Measurements from ENCODE around the gene FABP6. TPM values are rescaled to one million over a fixed set of nuclear protein-coding genes. Genes with fewer than 3 reads are reported as not detected.

The FABP6 gene
- total RNA-seq, 4 donors from 2014 or later: not detected

DNA sequence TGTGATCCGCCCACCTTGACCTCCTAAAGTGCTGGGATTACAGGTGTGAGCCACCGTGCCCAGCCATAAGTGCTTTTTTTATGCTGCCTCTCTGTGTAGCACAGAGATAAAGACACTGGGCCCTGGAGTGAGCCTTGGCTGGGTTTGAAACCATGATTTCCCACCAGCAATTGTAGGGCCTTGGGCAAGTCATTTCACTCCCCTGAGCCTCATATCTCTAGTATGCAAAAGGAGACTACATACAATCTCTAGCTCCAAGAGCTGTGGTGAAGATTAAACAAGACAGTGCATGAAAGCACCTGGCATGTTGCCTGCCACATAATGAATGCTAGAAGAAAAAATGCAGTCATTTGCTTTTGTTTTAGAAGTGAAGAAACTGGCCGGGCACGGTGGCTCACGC is 3.9 kb downstream of the FABP6 start:
- DNase-seq: no peak
- no peak overlapping the region for H3K4me3 ChIP-seq (replicated peaks in 1 of 3)
- no peak for TF ChIP-seq POLR2A (IDR thresholded peaks at IDR 0.05)
- TF ChIP-seq, protein P1, sequence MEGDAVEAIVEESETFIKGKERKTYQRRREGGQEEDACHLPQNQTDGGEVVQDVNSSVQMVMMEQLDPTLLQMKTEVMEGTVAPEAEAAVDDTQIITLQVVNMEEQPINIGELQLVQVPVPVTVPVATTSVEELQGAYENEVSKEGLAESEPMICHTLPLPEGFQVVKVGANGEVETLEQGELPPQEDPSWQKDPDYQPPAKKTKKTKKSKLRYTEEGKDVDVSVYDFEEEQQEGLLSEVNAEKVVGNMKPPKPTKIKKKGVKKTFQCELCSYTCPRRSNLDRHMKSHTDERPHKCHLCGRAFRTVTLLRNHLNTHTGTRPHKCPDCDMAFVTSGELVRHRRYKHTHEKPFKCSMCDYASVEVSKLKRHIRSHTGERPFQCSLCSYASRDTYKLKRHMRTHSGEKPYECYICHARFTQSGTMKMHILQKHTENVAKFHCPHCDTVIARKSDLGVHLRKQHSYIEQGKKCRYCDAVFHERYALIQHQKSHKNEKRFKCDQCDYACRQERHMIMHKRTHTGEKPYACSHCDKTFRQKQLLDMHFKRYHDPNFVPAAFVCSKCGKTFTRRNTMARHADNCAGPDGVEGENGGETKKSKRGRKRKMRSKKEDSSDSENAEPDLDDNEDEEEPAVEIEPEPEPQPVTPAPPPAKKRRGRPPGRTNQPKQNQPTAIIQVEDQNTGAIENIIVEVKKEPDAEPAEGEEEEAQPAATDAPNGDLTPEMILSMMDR (IDR thresholded peaks at IDR 0.05): no peak
- no peak overlapping the region for H3K27ac ChIP-seq
- intact Hi-C loops (cut with DNase I): no loop called here
- no peaks in the 10 kb centered on the region for H3K9me3 ChIP-seq
- WGBS, 2 donors: 83 to 87% methylated on average over 5 of the region's 5 CpGs
- no peaks in the 10 kb centered on the region for H3K27me3 ChIP-seq
- no peaks in the 10 kb centered on the region for H3K36me3 ChIP-seq
- H3K4me1 ChIP-seq: peaks cover 0 to 8% of the 10 kb centered on the region in 2 donors

DNA sequence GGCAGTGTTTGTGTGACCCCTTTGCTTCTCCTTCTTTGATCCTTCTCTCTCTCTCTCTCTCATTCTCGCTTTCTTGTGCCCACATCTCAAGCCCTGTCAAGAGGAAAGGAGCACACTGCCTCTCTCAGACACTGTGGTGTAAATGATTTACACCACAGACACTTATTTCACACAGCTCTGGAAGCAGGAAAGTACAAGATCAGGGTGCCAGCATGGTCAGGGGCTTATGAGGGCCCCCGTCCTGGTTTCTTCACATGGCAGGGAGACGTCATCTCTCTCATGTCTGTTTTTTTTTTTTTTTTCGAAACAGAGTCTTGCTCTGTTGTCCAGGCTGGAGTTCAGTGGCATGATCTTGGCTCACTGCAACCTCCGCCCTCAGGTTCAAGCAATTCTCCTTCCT is 6.4 kb downstream of the FABP6 start:
- Histone ChIP-seq H3K4me3 (replicated peaks in 1 of 3) (no peak overlapping the region), H3K27me3 (no peaks in the 10 kb centered on the region), H3K36me3 (no peaks in the 10 kb centered on the region), H3K4me1 (peaks cover 0 to 10% of the 10 kb centered on the region in 2 donors), H3K9me3 (no peaks in the 10 kb centered on the region), H3K27ac (no peak overlapping the region)
- 91 to 96% methylated on average over 5 of the region's 5 CpGs for WGBS, 2 donors
- intact Hi-C loops (cut with DNase I): no loop called here
- no peak for DNase-seq
- TF ChIP-seq POLR2A (IDR thresholded peaks at IDR 0.05): no peak
- TF ChIP-seq, protein P1 (IDR thresholded peaks at IDR 0.05): no peak

DNA sequence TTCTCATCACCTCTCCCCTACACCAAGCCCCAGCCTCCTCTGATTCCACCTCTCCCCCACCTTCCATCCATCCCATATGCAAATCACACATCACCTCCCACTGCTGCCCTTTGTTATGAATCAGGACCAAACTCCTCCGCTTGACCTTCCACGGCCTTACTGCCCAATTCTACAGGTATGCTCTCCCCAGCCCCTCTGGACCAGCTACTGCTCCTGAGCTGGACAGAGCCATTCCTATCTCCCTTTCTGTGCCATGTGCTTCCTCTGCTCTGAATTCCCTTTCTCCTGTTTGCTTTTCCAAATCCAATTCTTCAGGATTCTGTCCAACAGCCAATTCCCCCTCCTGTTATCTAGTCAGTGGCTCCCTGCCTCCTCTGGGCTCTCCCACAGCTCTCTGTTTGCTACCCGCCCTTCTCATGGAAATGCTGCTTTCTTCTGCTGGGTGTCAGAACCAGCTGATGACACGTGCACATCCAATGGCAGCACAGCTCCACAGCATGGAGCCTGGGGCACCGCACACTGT is 8.3 kb downstream of the FABP6 start:
- DNase-seq: no peak
- Histone ChIP-seq H3K4me3 (replicated peaks in 1 of 3) (no peak overlapping the region), H3K36me3 (no peaks in the 10 kb centered on the region), H3K4me1 (peaks cover 0 to 5% of the 10 kb centered on the region in 2 donors), H3K27me3 (no peaks in the 10 kb centered on the region), H3K27ac (no peak overlapping the region), H3K9me3 (no peaks in the 10 kb centered on the region)
- TF ChIP-seq, protein P1 (IDR thresholded peaks at IDR 0.05): no peak
- no peak for TF ChIP-seq POLR2A (IDR thresholded peaks at IDR 0.05)
- intact Hi-C loops (cut with DNase I): no loop called here
- WGBS, 2 donors: 73 to 89% methylated on average over 5 of the region's 5 CpGs

DNA sequence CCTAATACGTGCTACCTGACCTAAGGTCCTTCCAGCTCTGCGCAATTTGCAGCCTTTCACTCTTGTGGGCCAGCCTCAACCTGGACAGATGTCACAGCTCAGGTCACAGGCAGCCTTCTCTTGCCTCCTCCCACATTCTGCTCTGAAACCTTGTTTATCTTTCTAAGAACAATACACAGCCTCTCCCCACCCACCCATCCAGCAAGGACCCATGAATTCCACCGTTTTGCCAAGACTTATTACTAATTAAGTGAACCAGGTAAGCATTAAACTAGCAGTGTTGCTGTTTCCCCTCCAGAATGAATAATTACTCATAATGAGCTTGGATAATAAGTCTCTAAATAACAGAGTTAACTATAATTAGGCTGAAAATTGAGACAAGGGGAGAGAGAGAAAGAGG is 11.0 kb downstream of the FABP6 start:
- WGBS, 2 donors: 22 to 26% methylated on average over 3 of the region's 3 CpGs
- TF ChIP-seq POLR2A (IDR thresholded peaks at IDR 0.05): no peak
- TF ChIP-seq, protein P1 (IDR thresholded peaks at IDR 0.05): no peak
- no peak overlapping the region for H3K27ac ChIP-seq
- no peak overlapping the region for H3K4me3 ChIP-seq (replicated peaks in 1 of 3)
- H3K4me1 ChIP-seq: peaks cover 0 to 5% of the 10 kb centered on the region in 2 donors
- H3K27me3 ChIP-seq: no peaks in the 10 kb centered on the region
- intact Hi-C loops (cut with DNase I): no loop called here
- H3K9me3 ChIP-seq: no peaks in the 10 kb centered on the region
- no peaks in the 10 kb centered on the region for H3K36me3 ChIP-seq
- no peak for DNase-seq

DNA sequence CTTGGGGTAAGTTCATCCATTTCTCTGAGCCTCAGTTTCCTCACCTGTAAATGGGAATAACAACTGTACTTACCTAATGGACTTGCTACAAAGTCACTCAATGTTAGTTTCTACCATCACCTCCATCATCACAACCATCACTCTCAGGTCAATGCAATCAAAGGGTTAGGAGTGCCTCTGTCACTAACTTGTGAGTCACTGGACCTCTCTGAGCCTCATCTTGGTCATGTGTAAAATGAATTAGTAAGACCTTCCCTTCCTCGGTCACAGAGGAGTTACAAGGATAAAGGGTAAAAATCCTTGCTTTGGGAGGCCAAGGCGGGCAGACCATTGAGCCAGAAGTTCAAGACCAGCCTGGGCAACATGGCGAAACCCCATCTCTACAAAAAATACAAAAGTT is 12.8 kb downstream of the FABP6 start:
- H3K27me3 ChIP-seq: no peaks in the 10 kb centered on the region
- 85 to 86% methylated on average over 3 of the region's 3 CpGs for WGBS, 2 donors
- peaks cover 0 to 5% of the 10 kb centered on the region in 2 donors for H3K4me1 ChIP-seq
- TF ChIP-seq POLR2A (IDR thresholded peaks at IDR 0.05): no peak
- TF ChIP-seq, protein P1 (IDR thresholded peaks at IDR 0.05): no peak
- H3K9me3 ChIP-seq: no peaks in the 10 kb centered on the region
- DNase-seq: no peak
- intact Hi-C loops (cut with DNase I): no loop called here
- no peaks in the 10 kb centered on the region for H3K36me3 ChIP-seq
- H3K4me3 ChIP-seq (replicated peaks in 1 of 3): no peak overlapping the region
- no peak overlapping the region for H3K27ac ChIP-seq
